ENCODE results near the gene SET. TPM values are rescaled to one million over a fixed set of nuclear protein-coding genes. Genes with fewer than 3 reads are reported as not detected.

Gene SET
- total and polyA plus RNA-seq, 2 of the 8 experiments (the other 6 are each of a cell fraction or from before 2014, with no cell fraction given) = 466 to 1,345 TPM

GRCh38 chr9:128642675-128643245, 46.3 kb upstream of the SET start (continued):
- no peak for TF ChIP-seq CREB1 (IDR thresholded peaks at IDR 0.05)
- no peak for TF ChIP-seq JUN (IDR thresholded peaks at IDR 0.05; ENCODE audit: low read depth, low read length)
- no peak for TF ChIP-seq SRF (IDR thresholded peaks at IDR 0.05; ENCODE audit: low read depth, low read length)
- TF ChIP-seq BRCA1 (IDR thresholded peaks at IDR 0.05; ENCODE audit: low read depth, low read length) = no peak
- no peak for TF ChIP-seq CTBP2 (IDR thresholded peaks at IDR 0.05; ENCODE audit: borderline replicate concordance, insufficient read depth, insufficient read length, low read length)
- TF ChIP-seq MAFK (IDR thresholded peaks at IDR 0.05; ENCODE audit: low read depth, low read length) = no peak
- TF ChIP-seq RFX5 (IDR thresholded peaks at IDR 0.05; ENCODE audit: borderline replicate concordance, low read depth, low read length) = no peak
- no peak for TF ChIP-seq BACH1 (IDR thresholded peaks at IDR 0.05; ENCODE audit: low read length)
- TF ChIP-seq RXRA (IDR thresholded peaks at IDR 0.05; ENCODE audit: insufficient read depth, low read depth, low read length) = no peak

All from H1 (cell line).